GM12865 (cell line): ENCODE results near the gene DGCR8.

Experiments
- DNase-seq: peaks from one replicate; pipeline ENCODE4 v3.0.0; 2010; ENCODE audit warnings: low read depth
- H3K4me3 ChIP-seq: 2 replicates; pipeline ENCODE4 v1.5.1; 2011; ENCODE audit warnings: mild to moderate bottlenecking, low read depth, low read length, control low read depth
- CTCF ChIP-seq: IDR thresholded peaks from 2 replicates; pipeline ENCODE4 v1.5.1; 2011; ENCODE audit warnings: low read length, control low read depth, low read depth, inconsistent platforms; ENCODE audit not compliant: insufficient read depth; ENCODE audit errors: missing control alignments

DGCR8 gene

GRCh38 chr22:20057596-20058268 lies 22.3 kb upstream of the DGCR8 start:
- no peak overlapping the region for H3K4me3 ChIP-seq
- no peak for DNase-seq
- TF ChIP-seq CTCF = no peak

GRCh38 chr22:20058989-20059770 lies 20.9 kb upstream of the DGCR8 start:
- no peak for TF ChIP-seq CTCF
- no peak overlapping the region for H3K4me3 ChIP-seq
- no peak for DNase-seq

GRCh38 chr22:20060700-20061480 lies 19.2 kb upstream of the DGCR8 start:
- TF ChIP-seq CTCF = no peak
- no peak for DNase-seq
- no peak overlapping the region for H3K4me3 ChIP-seq

- DNase-seq = no peak
- no peak overlapping the region for H3K4me3 ChIP-seq
- no peak for TF ChIP-seq CTCF
These were observed 18.6 kb upstream of the DGCR8 start for GRCh38 chr22:20061481-20061861.

- no peak for DNase-seq
- no peak for TF ChIP-seq CTCF
- no peak overlapping the region for H3K4me3 ChIP-seq
These were observed 17.8 kb upstream of the DGCR8 start for GRCh38 chr22:20062043-20062765.

- no peak for DNase-seq
- TF ChIP-seq CTCF = no peak
- H3K4me3 ChIP-seq = no peak overlapping the region
These were observed 17.3 kb upstream of the DGCR8 start for GRCh38 chr22:20062766-20063083.
